ENCODE data around the gene ITPRIP.

DNA sequence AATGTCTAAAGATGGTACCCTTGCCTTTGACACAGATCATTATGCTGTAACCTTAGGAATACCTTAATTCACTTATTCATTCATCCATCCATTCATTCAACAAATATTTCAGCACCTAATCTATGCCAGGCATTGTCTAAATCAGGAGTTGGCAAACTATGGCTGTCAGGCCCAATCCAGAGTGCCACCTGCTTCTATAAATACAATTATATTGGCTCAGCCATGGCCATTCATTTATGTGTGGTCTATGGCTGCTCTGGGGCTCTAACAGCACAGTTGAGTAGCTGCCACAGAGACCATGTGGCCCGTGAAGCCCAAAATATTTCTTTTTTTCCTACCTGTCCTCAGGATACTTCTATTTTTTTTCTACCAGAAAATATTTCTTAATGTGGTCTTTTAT, 6.0 kb upstream of the ITPRIP start:
- TF ChIP-seq, protein P1, sequence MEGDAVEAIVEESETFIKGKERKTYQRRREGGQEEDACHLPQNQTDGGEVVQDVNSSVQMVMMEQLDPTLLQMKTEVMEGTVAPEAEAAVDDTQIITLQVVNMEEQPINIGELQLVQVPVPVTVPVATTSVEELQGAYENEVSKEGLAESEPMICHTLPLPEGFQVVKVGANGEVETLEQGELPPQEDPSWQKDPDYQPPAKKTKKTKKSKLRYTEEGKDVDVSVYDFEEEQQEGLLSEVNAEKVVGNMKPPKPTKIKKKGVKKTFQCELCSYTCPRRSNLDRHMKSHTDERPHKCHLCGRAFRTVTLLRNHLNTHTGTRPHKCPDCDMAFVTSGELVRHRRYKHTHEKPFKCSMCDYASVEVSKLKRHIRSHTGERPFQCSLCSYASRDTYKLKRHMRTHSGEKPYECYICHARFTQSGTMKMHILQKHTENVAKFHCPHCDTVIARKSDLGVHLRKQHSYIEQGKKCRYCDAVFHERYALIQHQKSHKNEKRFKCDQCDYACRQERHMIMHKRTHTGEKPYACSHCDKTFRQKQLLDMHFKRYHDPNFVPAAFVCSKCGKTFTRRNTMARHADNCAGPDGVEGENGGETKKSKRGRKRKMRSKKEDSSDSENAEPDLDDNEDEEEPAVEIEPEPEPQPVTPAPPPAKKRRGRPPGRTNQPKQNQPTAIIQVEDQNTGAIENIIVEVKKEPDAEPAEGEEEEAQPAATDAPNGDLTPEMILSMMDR (conservative IDR thresholded peaks at IDR 0.05; ENCODE audit: low read depth, low read length) = no peak
- TF ChIP-seq EZH2 (IDR thresholded peaks at IDR 0.05; ENCODE audit: borderline replicate concordance, low read depth, low read length, poor library complexity, severe bottlenecking) = no peak
